Activated naive CD4-positive, alpha-beta T cell treated with anti-CD3 and anti-CD28 coated beads, Interleukin-2, amount 10 ng/mL, durations not matched to agents 7 days and 5 days (primary cell): Measurements from ENCODE around the gene WDFY4.

Experiments used
- CTCF ChIA-PET: fragments of 350-600 bp; sonication (Branson Sonifier 250); formaldehyde crosslinking; loops from one replicate; lab custom pipeline; 2021; ENCODE audit warnings: antibody characterized with exemption; lab: Charles Lee
- DNase-seq: peaks from one replicate; pipeline ENCODE4 v3.0.0-alpha.2; 2020
- H3K27ac Mint-ChIP-seq: one replicate; pipeline ENCODE4 v1.8.0; 2021; ENCODE audit warnings: mild to moderate bottlenecking, moderate library complexity, mixed read lengths
- H3K27me3 Mint-ChIP-seq: one replicate; pipeline ENCODE4 v1.8.0; 2021; ENCODE audit warnings: mild to moderate bottlenecking, mixed read lengths
- H3K36me3 Mint-ChIP-seq: one replicate; pipeline ENCODE4 v1.8.0; 2021; ENCODE audit warnings: mixed read lengths
- H3K4me1 Mint-ChIP-seq: one replicate; pipeline ENCODE4 v1.8.0; 2021; ENCODE audit warnings: mixed read lengths
- H3K4me3 Mint-ChIP-seq: one replicate; pipeline ENCODE4 v1.8.0; 2021; ENCODE audit warnings: mild to moderate bottlenecking, moderate library complexity, mixed read lengths
- H3K9me3 Mint-ChIP-seq: one replicate; pipeline ENCODE4 v1.8.0; 2021; ENCODE audit warnings: mixed read lengths

Gene WDFY4

DNA sequence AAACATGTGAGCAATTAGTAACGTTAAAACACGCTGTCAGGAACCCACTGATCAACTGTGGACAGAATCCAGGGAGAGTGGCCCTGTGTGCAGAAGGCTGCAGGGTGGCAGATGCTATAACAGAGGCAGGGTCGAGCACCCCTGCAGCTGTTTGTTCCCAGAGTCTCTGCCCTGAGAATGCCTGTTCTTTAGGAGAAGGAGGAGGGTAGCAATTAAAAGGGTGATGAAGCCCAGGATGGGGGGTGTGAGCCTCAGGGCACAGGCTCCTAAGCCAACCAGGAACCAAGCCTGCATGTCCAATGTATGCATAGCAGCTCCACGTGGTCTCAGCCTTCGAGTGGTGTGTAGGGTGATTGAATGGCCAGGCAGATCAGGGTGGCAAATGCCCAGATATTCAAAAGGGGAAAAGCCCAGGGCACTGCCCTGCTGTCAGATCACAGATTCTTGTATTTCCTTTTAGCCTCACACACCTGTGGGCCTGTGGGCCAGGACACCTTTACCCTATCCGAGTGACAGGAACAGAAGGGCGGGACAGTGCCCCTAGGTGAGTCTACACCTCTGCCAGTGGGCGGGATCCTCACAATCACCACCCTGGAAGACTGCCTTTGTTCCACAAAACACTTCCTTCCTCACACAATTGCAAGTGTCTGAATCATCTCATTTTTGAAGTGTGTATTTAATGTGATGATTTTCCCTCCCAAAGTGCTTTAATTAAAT, 7.3 kb downstream of the WDFY4 start:
- CTCF ChIA-PET, result no interaction called here
- Mint-ChIP-seq H3K4me1 (no peaks in the 10 kb centered on the region), H3K4me3 (no peak overlapping the region), H3K27ac (no peak overlapping the region), H3K36me3 (no peaks in the 10 kb centered on the region), H3K9me3 (no peaks in the 10 kb centered on the region), H3K27me3 (peaks cover 3% of the 10 kb centered on the region)
- DNase-seq, result no peak

DNA sequence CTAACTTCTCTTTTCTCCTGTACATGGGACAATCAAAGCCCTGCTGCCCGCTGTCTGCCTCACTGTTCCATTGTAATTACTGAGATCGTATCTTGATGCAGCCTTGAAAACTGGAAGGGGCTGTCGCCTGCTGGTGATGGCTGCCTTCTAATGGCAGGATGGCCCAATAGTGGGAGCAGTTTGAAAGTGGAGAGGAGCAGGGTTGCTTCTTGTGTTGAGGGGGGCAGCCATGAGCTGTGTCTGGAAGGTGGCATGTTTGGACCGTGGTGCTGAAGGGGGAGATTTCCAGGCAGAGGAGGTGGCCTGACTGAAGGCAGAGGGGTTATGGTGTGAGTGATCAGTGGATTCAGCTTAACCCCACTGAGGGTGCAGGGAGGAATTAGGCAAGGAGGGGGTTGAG, 8.1 kb downstream of the WDFY4 start:
- Mint-ChIP-seq H3K27ac (no peak overlapping the region), H3K36me3 (no peaks in the 10 kb centered on the region), H3K27me3 (peaks cover 3% of the 10 kb centered on the region), H3K4me1 (no peaks in the 10 kb centered on the region), H3K4me3 (no peak overlapping the region), H3K9me3 (no peaks in the 10 kb centered on the region)
- no peak for DNase-seq
- CTCF ChIA-PET, result no interaction called here

DNA sequence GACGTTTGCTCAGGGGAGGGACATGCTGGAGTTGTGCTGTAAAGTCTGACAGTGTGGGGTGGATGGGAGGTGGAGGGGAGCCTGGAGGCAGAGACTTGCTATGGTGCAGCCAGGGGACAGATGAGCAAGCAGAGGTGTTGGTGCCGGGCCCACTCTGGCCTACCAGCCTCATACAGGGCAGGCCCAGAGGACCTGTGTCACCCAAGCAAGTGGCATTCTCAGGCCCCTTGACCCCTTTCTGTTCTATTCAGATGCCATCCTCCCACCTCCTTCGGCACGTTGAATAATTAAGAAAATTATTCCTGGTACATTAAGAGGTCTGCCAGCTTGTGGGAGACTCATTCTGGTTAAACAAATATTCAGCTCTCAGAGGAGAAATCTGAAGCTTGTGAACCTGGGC, 8.5 kb downstream of the WDFY4 start:
- Mint-ChIP-seq H3K4me3 (no peak overlapping the region), H3K4me1 (no peaks in the 10 kb centered on the region), H3K27me3 (peaks cover 3% of the 10 kb centered on the region), H3K27ac (no peak overlapping the region), H3K36me3 (no peaks in the 10 kb centered on the region), H3K9me3 (no peaks in the 10 kb centered on the region)
- CTCF ChIA-PET, result no interaction called here
- DNase-seq, result no peak

DNA sequence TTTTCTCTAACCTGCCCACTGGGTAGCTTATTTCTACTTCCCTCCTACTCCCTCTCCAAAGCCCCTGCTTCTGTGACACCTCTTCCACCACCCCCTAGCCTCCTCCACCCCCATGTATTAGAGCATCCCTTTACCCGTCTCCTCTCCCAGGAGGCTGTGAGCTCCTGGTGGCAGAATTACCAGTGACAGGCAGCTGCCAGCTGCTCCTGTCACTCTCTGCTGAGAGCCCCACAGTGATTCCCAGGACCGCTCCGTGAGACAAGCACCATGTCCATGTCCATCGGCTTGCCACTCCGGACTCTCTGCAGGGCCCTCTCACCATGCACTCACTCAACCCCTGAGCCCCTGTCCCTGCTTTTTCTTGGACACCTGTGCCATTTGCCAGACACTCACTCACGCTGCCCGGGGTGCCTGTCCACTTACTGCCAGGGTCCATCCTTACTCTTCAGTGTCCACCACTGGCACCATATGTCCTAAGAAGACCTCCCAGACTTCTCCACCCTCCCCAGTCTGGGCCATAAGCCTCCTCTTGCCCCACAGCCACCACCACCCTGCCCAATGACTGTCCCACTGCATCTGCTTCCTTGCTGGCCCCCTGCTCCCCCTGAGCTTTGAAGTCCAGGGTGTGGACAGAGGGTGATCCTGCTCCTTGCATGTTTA, 9.8 kb downstream of the WDFY4 start:
- H3K4me1 Mint-ChIP-seq, result no peaks in the 10 kb centered on the region
- no peaks in the 10 kb centered on the region for H3K36me3 Mint-ChIP-seq
- CTCF ChIA-PET, result no interaction called here
- no peak overlapping the region for H3K27ac Mint-ChIP-seq
- peaks cover 3% of the 10 kb centered on the region for H3K27me3 Mint-ChIP-seq
- H3K9me3 Mint-ChIP-seq, result no peaks in the 10 kb centered on the region
- no peak for DNase-seq
- H3K4me3 Mint-ChIP-seq, result no peak overlapping the region

DNA sequence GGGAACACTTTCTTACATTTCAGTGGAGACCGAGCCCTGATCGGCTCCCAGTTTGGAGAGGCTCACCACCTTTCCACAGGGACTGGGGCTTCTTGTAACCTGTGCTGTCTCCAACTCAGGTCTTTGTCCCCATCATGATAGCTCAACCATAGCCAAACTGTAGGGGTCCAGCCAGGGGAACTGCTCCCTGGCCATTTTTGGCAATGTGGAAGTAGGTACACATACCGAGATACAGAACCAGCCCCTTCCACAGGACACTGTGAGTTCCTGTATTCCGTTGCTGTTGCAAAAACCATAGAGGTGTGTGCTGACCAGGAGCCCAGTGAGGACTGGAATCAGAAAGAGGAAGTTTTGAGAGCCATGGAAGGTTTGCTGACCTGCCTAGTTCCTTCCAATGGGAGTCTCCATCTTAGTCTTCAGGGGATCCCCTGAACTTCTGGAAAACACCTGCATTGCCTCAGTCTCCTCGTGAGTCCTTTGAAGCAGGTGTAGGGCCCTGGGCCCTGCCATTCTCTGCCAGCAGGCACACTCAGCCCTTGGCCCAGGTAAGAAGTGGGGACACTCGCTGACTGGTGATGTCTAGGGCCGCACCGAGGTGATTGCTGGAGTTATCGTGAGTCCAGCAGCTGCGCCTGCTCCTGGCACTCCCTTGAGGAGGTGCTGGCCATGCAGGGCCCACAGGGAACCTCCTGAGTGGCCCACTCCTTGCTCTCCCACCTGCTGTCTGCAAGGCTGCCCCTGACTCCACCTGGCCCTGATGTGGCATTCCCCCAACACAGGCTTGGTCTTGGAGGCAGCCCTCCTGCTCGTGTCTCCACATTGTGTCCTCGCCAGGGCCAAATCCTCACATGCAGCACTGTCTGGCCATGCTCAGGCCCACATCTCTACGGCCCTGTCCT, 11.2 kb downstream of the WDFY4 start:
- no peak for DNase-seq
- CTCF ChIA-PET, result no interaction called here
- Mint-ChIP-seq H3K4me3 (no peak overlapping the region), H3K9me3 (no peaks in the 10 kb centered on the region), H3K27me3 (peaks cover 8% of the 10 kb centered on the region), H3K4me1 (no peaks in the 10 kb centered on the region), H3K36me3 (no peaks in the 10 kb centered on the region), H3K27ac (no peak overlapping the region)

DNA sequence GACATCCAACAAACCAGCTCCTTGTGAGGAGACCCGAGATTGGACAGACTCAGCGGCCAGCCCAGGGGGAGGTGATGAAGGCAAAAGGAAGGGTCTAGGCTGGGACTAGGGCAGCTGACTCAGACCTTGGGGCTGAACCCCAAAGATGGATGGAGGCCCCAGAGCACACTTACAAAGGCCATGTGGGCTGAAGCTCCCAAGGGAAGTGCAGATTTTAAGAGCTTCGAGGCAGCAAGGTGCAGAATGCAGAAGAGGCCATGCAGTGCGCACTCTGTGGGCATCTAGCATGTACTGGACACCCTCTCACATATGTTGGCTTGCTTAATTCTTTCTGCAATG, 11.8 kb downstream of the WDFY4 start:
- H3K27me3 Mint-ChIP-seq, result peaks cover 11% of the 10 kb centered on the region
- no peaks in the 10 kb centered on the region for H3K9me3 Mint-ChIP-seq
- no peak overlapping the region for H3K4me3 Mint-ChIP-seq
- no peak for DNase-seq
- H3K4me1 Mint-ChIP-seq, result no peaks in the 10 kb centered on the region
- CTCF ChIA-PET, result no interaction called here
- no peak overlapping the region for H3K27ac Mint-ChIP-seq
- H3K36me3 Mint-ChIP-seq, result no peaks in the 10 kb centered on the region

DNA sequence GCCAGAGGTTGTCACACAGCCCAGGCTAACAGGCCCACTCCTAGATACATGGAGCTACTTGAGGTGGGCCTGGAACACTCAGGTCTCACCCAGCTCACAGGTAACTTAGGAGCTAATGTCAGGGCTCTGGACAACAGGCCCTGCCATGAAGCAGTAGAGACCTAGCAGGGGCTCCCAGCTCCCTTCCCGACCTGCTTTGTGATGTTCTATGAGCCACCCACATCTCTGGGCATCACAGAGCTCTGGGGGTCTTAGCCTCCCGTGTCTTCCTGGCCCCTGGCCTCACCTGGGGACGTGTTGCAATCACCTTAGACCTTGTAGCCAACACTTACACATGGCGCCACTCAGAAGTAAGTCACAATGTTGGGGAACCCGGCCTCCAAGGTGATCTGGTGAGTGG, 12.4 kb downstream of the WDFY4 start:
- CTCF ChIA-PET, result no interaction called here
- Mint-ChIP-seq H3K27me3 (peaks cover 14% of the 10 kb centered on the region), H3K4me1 (no peaks in the 10 kb centered on the region), H3K4me3 (no peak overlapping the region), H3K36me3 (no peaks in the 10 kb centered on the region), H3K9me3 (no peaks in the 10 kb centered on the region), H3K27ac (no peak overlapping the region)
- no peak for DNase-seq

DNA sequence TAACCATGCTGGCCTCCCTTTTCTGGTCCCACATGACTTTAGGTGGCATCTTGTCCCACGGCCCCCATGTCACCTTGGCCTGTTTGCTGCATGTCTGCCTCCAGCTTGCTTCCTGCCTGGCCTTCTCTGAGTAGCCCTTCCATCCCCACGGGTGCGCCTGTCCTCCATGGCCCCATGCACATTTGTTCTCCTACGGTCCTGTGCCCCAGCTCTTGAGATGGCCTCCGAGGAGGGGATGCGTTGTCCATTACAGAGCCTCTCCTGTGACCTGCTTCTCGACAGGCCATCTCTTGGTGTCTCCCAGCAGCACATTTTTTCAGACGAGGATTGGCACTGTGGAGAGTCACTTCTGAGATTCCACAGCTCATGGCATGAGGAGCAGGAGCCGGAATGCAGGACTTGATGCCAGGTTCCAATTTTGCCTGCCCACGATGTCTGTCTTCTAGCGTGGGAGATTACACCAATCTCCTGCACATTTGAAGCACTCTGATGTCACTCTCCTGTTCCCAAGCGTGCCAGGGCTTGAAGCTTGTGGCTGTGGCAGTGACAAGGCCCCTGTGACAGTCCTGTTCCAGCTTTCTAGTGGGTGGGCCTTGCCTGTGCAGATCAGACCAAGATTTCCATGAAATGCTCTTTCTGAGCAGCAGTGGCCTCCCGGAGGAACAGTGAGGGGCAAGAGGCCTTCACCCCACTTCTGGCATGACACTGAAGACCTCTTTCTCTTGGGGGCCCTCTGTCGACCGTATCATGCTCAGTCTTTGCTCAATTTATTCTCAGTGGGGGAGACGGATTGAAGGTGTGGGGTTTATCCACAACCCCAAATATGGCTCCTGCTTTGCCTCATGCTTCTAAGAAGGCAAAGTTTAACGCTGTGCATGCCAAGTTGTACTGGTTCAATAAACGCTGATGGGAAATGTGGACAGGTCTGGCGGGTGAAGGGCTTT, 13.4 kb downstream of the WDFY4 start:
- DNase-seq, result no peak
- CTCF ChIA-PET, result no interaction called here
- no peaks in the 10 kb centered on the region for H3K4me1 Mint-ChIP-seq
- no peak overlapping the region for H3K4me3 Mint-ChIP-seq
- H3K27ac Mint-ChIP-seq, result no peak overlapping the region
- H3K36me3 Mint-ChIP-seq, result no peaks in the 10 kb centered on the region
- H3K9me3 Mint-ChIP-seq, result no peaks in the 10 kb centered on the region
- H3K27me3 Mint-ChIP-seq, result peaks cover 18% of the 10 kb centered on the region

DNA sequence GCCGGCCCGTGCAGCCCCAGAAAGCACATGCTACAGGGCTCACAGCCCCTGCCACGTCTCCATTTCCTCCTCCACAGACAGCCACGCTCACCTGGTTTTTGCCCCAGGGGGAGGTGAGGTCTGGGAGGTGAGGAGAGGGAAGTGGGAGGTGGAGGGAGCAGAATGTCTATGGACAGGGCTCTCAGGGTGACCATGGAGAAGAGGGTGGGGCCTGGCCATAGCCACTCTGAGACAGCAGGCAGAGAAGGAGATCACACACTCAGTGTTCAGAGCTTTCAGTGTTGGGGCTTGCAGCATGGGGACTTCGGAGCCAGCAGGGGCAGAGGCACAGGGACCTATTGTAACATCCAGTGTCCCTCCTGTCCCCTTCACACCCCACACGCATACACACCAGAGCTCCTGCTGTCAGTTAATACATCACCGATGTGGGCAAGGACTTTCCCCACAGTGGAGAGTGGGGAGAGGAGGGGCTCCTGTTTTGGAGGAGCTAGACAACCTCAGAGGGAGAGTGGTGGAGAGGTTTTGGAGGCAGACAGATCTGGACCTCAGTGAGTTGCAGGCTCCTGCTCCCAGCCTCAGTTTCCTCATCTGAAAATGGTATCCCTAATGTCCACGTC, 14.4 kb downstream of the WDFY4 start:
- Mint-ChIP-seq H3K4me3 (no peak overlapping the region), H3K9me3 (no peaks in the 10 kb centered on the region), H3K4me1 (no peaks in the 10 kb centered on the region), H3K36me3 (no peaks in the 10 kb centered on the region), H3K27ac (no peak overlapping the region), H3K27me3 (peaks cover 18% of the 10 kb centered on the region)
- CTCF ChIA-PET, result no interaction called here
- DNase-seq, result no peak

DNA sequence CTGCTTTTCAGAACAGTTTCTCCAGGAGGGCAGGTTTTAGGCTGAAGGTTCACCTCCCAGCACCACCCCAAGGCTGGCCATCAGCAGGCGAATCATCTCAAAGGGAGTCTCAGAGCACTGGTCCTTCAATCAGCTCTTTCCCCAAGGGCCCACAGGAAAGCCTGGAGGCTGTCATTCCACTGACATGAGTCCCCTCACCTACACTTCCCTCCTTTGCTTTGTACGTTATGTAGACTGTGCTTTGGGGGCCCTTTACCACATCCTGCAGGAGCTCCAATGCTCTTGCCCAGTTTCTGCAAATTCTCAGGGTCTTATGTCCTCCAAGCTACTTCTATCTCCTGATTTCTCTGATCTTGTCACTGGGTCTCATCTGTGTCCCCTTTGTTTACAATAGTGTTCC, 15.4 kb downstream of the WDFY4 start:
- no peaks in the 10 kb centered on the region for H3K4me1 Mint-ChIP-seq
- H3K27me3 Mint-ChIP-seq, result peaks cover 18% of the 10 kb centered on the region
- no peaks in the 10 kb centered on the region for H3K9me3 Mint-ChIP-seq
- no peaks in the 10 kb centered on the region for H3K36me3 Mint-ChIP-seq
- CTCF ChIA-PET, result interaction anchor here (1.2 kb wide), 1 partner anchor 42 kb away, joined by 3 read pairs; no protein-coding TSS in a partner anchor
- no peak for DNase-seq
- H3K27ac Mint-ChIP-seq, result no peak overlapping the region
- no peak overlapping the region for H3K4me3 Mint-ChIP-seq

DNA sequence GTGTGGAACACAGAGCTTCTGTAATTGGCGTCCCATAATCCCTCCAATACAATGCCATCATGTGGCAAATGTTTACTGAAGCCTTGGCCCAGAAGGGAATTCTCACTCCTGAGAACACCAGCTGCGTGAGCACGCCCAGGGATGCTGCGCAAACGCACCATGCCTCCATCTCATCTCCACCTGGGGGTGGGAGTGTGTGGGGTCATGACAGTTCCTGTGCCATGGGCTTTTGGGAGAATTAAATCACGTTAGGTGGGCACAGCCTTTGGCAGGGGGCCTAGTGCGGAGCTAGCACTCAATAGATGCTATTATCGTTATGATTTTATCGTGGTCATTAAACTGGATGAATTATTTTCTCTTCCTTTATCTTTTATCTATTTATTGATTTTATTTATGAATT, 15.8 kb downstream of the WDFY4 start:
- H3K4me3 Mint-ChIP-seq, result no peak overlapping the region

DNA sequence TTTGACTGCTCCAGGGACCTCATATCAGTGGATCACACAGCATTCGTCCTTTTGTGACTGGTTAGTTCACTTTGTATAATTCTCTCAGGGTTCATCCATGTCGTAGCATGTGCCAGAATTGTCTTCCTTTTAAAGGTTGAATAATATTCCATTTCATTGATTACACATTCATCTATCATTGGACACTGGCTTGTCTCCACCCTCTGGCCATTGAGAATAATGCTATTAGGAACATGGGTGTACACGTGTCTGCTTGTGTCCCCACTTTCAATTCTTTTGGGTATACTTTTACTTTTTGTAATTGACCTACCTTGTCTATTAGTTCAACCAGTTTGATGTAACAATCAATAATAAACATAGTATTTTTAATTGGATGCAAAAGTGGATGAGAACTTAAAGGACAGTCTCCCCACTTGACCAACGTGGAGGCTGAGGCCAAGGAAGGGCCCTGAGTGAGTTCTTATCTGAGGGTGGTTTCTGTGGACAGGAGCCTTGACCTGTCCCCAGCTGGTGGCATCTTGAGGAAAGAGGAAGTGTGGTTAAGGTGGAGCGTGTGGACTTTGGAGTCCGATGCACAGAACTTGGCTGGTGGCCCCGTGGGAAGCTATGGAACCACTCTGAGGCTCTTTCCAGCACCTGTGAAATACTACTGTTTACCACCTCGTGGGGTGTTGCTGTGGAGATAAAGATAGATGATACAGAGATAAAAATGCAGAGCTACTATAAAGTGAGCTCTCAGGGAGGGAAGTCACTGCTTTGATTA, 16.6 kb downstream of the WDFY4 start:
- no peak overlapping the region for H3K4me3 Mint-ChIP-seq
- no peak for DNase-seq
- H3K27me3 Mint-ChIP-seq, result peaks cover 27% of the 10 kb centered on the region
- H3K36me3 Mint-ChIP-seq, result no peaks in the 10 kb centered on the region
- no peaks in the 10 kb centered on the region for H3K4me1 Mint-ChIP-seq
- CTCF ChIA-PET, result interaction anchor here (1.0 kb wide), 1 partner anchor 12 kb away, joined by 3 read pairs; no protein-coding TSS in a partner anchor
- H3K27ac Mint-ChIP-seq, result no peak overlapping the region
- H3K9me3 Mint-ChIP-seq, result no peaks in the 10 kb centered on the region

More for the DNA sequence above, 15.8 kb downstream of the WDFY4 start:
- Mint-ChIP-seq H3K36me3 (no peaks in the 10 kb centered on the region), H3K27me3 (peaks cover 20% of the 10 kb centered on the region), H3K27ac (no peak overlapping the region), H3K9me3 (no peaks in the 10 kb centered on the region), H3K4me1 (no peaks in the 10 kb centered on the region)
- CTCF ChIA-PET, result interaction anchor here (1.2 kb wide), 1 partner anchor 42 kb away, joined by 3 read pairs; no protein-coding TSS in a partner anchor
- no peak for DNase-seq

DNA sequence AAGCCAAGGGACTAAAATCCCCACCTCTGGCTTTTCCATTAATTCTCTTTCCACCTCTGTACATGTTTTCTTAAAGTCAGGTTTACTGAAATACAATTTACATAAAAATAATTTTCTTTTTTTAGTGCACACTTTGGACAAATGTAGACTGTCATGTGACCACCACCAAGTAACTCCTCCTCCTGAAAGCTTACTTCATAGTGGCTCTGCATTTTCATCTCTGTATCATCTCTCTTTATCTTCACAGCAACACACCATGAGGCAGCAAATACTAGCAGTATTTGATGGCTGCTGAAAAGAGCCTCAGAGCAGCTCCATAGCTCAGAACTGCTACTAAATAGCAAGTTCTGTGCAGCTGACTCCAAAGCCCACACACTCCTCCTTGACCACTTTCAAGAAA, 17.3 kb downstream of the WDFY4 start:
- H3K4me3 Mint-ChIP-seq, result no peak overlapping the region
- no peaks in the 10 kb centered on the region for H3K4me1 Mint-ChIP-seq
- CTCF ChIA-PET, result interaction anchor here (1.0 kb wide), 1 partner anchor 12 kb away, joined by 3 read pairs; no protein-coding TSS in a partner anchor
- no peaks in the 10 kb centered on the region for H3K9me3 Mint-ChIP-seq
- no peaks in the 10 kb centered on the region for H3K36me3 Mint-ChIP-seq
- no peak for DNase-seq
- H3K27ac Mint-ChIP-seq, result no peak overlapping the region
- peaks cover 29% of the 10 kb centered on the region for H3K27me3 Mint-ChIP-seq
